Lung microvascular endothelial cell (primary cell): Measurements from ENCODE around the gene GPR61. TPM values are rescaled to one million over a fixed set of nuclear protein-coding genes. Genes with fewer than 3 reads are reported as not detected.
A peak's percentile ranks its signal among the peaks of the same experiment; 100 is the strongest.

Experiments used
- DNase-seq, 2 donors: peaks; one replicate each; pipeline versions ENCODE4 v3.0.0 to v3.0.0-alpha.2; 2010; ENCODE audit warnings: low read depth in 2 of 2
- total RNA-seq: library from RNA; depleted of rRNA; stranded (reverse); fragments of >200 nt; gene quantifications from 2 replicates; pipeline ENCODE4 v1.2.1, GENCODE V29; 2014

Gene GPR61
- total RNA-seq, result 0.20 and 0.22 TPM in 2 replicates

DNA sequence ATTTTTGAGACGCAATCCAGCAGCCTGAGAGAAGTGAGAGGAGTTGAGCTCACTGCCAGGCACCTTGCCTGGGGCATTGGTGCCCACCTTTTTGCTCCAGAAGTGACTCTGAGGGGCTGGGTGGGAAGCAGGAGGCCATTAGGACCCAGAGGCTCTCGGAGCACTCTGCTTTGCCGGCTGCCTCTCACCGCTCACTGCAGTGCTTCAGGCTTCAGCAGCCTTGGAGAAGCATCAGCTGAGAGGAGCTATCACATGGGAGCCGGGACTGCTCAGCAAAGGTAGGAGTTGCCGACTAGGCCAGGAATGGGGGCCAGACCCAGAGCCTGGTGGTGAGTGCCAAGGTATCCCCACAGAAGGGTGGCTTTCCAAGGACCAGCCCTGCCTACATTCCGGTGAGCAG, at the start of gene GPR61:
Gene GPR61, plus strand, starts transcription at position 197 of the 400 bp plus-strand sequence. CDS start 3,151 bp downstream, outside the sequence.
- DNase-seq, result no peak

DNA sequence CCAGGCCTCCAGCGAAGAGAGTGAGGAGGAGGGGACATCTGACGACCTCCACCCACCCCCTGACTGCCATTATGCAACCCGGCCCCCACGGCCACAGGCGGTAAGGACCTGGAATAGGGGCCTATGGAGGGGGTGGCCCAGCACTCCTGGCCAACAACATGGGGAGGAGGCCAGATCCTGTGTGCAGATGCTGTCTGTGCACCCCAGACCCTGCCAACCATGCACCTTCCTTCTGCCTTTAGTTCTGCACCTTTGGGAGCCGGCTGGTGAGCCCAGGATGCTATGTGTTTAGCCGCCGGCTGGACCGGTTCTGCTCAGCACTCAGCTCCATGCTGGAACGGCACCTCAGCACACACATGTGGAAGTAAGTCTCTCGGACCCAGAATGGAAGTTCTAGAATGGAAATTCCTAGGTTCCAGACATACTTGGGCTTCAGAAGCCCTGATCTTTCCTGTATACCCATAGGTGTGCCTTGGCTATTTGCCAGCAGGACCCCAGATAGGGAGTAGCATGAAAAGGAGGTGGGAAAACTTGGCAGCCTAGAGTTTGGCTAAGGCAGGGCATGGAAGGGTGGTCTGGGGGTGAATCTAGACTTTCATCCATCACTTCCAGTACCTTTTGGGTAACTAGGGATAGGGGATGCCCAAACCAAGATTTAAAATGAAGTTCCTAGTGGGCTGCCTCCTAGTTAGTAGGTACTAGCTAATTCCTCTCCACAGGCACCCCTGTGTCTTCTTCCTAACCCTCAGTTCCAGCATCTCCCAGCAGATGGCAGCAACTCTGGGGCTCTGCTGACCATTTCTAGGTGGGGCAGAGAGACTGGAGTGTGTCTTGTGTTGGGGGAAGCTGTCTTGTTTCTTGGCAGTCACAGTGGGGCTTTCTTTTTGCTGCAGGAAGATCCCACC, 49.4 kb upstream of the GPR61 start:
- DNase-seq, result peak; percentile 68 to 72

DNA sequence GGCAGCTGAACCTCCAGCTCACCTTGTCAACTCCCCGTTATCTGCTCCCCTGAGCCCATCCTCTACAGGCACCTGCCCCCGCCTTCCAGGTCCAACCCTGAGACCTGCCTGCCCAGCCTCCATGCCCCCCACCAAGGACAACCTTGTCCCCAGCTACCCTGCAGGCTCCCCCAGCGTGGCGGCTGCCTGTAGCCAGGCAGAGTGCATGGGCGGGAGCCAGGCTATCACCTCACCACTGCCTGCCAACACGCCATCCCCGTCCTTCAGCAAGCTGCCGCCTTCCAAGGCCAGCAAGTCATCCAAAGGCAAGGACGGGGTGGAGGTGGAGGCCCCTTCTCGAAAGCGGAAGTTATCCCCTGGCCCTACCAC, 48.8 kb upstream of the GPR61 start:
- DNase-seq, result no peak

DNA sequence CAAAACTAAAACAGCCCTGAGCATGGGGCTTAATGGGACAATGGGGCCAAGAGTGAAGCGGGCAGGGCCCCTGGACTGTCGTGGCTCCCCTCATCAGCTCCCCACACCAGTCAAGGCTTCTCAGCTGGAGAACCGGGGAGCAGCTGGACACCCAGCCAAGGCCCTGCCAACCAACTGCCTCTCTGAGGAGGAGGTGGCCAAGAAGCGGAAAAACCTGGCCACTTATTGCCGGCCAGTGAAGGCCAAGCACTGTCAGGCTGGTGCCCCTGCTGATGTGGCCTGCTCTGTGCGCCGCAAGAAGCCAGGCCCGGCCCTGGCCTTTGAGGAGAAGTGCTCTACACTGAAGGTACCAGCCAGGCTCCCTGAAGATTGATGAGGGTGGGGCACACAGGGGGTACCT, 48.3 kb upstream of the GPR61 start:
- DNase-seq, result no peak

DNA sequence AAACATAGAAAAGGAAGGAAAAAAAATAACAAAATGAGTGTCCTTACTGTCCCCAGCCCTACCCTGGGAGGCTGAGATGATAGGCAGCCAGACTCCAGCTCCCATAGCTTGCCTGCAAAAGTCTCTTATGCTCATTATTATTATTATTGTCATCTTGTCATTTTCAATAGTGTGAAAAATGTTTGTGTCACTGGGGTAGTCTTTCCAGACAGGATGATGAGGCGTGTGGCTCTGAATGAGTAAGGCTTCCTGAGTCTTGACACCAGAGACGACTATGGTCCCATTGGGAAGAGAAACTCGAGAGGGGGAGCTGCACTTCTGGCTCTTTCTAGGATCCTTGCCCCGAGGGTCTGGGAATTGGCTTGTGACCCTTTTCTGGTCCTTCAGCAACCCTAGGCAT, 46.9 kb upstream of the GPR61 start:
- peak in 1 of 2 donors; percentile 47 for DNase-seq

DNA sequence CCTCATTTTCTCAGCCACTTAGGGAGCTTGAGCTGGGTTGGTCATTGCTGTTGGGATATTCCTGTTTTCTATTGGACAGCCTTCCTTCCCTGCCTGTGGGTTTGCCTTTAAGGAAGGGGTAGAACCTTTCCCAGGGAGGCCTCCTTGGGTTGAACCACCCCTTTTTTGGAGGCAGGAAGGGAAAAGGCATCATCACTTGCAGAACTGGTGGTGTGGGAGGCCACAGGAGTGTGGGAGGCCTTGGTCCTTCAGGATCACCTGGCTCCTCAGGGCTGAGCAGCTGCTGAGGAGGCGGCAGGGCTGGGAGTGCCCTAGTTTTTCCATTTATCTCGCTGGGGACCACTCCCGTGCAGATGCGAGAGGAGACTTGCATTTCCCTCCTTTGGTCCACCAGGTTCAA, 46.4 kb upstream of the GPR61 start:
- DNase-seq, result no peak

DNA sequence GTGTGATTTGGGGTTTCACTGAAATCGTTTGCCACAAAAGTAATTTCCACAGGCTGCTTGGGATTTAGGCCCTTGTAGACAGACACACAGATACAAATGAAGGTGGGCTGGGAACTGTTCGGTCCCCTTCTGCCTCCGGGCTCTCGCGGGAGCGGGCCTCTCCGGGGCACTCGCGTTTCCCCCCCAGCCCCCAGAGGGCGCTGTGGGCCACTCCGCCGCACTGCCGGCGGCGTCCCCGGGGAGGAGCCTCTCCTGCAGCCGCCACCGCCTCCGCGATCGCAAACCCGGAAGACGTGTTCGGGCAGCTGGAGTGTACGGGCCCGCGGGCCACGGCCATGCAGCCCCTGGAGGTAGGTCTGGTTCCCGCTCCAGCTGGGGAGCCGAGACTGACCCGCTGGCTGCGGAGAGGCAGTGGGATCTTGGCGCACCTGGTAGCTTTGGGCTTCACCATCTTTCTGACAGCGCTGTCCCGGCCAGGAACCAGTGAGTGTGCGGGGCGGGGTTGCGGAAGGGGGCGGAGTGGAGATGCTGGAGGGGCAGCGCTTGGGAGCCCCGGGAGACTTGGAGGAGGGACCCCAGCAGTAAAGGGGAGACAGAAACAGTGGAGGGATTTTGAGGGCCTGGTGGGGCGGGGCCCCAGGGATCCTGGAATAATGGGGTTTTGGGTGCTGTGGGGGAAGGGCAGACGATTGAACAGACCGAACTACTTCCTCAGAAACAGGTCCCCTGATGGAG, 45.7 kb upstream of the GPR61 start, which contains the start of gene CYB561D1:
Gene CYB561D1, plus strand, starts transcription at position 290 of the 735 bp plus-strand sequence. Its CDS starts 46 bp downstream, at position 336.
- DNase-seq, result peak; percentile 86 to 88

GRCh38 chr1:109495738-109496137, 43.9 kb upstream of the GPR61 start:
- DNase-seq, result no peak

DNA sequence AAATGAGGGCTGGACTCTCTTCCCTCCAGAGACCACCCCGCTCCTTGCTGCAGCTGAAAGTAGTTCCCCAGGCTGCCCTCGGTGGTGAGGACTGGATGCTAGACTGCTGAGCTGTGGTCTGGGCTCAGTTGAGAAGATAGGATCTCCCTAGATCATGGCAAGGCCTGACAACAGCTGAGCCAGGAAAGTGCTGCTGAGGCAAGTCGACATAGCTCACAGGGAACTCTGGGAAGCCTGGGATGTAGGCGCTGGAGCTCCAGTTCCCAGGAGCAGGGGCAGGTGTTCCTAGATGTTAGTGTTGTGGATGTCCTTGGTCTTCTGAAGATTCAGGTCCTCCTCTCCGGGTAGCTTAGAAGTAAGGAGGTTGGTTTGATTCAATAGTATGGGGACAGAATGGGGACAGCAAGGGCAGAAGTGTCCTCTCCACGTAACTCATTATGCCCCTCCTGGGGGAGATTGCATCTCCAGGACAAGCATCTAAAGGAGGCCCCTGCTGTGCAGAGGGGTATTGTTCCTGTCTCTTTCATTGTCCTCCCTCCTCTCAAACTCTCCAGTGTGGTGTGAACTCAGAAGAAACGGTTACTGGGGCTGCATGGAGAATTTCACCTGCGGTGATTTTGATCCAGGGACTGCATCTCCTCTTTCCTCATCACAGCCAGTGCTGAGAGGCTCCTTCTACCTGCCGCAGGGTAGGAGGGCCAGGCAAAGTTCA, 42.1 kb upstream of the GPR61 start:
- DNase-seq, result no peak

DNA sequence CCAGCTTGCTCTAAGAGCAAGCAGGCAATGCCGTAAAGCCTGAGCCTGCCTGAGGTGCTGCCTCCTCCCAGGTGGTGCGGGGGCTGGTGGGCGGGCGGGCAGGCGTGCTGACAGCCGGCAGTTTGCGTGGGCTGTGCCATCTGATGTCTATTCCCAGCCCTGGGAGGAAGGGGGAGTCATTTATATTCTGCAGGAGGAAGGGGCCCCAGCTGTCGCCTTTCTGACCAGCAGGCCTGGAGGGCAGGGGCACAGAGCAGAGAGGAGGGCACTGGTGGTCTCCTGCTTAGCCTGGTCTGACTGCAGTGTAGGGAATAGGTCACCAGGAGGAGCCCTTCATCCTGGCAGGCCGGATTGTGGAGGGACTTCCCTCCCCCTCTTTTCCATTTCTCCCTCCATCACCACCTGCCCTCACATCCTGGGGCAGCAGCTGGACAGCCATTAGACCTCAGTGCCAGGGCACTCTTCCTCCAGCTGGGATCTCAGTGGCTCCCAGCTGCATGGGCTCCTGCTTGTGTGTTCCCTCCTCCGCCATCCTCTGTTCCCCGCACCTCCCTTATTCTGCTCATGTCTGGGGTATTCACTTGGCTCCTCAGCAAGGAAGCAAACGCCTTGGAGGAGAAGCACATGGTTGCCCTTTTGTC, 41.4 kb upstream of the GPR61 start:
- peak; percentile 49 to 79 for DNase-seq

DNA sequence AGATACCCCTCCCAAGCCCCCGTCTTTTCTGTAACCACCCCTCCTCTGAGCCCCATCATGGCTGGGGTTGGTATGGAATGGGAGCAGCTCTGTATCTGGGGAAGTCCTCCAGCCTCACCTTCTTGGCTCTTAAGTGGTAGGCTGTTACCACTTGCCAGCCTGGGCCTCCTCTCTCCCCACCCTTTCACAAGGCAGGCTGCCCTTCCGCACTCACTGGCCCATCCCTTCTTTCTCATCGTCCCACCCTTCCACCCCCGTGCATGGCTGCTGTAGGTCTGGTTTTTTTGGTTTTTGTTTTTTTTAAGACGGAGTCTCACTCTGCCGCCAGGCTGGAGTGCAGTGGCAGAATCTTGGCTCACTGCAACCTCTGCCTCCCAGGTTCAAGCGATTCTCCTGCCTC, 40.6 kb upstream of the GPR61 start:
- DNase-seq, result no peak

DNA sequence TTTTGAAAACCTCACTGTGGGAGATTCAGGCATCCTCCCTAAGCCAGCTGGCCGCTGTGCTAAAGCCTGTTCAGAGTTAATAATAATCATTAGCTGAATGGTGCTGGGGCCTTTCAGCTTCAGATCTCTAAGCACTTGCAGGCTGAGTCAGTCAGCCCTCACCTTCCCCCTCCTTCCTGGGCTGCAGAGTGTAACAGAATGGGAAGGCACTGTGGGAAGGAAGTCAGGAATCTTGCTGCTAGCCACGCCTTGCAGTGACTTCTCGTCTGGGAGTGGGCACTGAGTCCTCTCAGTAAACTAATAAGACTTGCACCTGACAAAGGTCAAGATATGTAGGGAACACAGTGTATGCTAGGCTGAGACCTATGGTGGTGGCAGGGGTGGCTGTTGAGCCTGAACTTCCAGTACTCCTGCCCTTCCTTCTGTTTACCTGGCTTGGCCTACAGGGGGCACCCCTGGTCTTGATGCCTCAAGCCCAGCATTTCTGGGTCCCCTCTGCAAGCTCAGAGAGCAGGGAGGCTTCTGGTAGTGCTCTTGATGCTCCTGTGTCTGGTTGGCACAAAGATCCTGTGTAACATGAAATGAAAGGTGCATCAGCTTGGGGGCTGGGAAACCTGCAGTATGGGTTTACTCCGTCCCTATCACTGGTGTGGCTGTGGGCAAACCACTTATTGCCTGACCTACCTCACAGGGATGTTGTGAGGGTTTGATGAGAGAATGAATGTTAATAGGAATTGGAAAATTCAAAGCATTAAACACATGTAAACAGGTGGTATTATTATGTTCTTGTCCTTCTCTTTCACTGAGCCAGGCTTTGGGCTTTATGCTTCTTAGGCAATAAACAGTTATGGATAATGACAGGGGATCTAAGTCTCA, 39.8 kb upstream of the GPR61 start:
- peak; percentile 40 to 70 for DNase-seq

DNA sequence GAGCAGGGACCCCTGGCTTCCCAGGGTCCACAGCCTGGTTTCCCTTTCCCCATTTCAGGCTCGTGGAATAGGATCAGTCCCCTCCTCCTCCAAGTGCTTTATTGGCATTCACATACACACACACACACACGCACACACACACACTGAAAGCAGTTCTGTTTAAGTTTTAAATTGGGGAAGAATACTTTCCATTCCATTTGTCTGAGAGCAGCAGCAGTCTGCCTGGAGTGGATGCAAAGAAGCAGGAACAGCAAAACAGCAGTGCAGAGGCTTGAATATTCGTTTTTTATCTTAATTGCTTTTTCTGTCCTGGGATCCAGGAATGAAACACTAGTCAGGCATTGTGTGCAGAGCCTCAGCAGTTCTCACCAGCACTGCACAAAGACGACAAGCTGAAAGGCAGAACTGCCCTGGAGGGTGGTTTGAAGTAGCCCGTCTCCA, 38.7 kb upstream of the GPR61 start:
- DNase-seq, result no peak

DNA sequence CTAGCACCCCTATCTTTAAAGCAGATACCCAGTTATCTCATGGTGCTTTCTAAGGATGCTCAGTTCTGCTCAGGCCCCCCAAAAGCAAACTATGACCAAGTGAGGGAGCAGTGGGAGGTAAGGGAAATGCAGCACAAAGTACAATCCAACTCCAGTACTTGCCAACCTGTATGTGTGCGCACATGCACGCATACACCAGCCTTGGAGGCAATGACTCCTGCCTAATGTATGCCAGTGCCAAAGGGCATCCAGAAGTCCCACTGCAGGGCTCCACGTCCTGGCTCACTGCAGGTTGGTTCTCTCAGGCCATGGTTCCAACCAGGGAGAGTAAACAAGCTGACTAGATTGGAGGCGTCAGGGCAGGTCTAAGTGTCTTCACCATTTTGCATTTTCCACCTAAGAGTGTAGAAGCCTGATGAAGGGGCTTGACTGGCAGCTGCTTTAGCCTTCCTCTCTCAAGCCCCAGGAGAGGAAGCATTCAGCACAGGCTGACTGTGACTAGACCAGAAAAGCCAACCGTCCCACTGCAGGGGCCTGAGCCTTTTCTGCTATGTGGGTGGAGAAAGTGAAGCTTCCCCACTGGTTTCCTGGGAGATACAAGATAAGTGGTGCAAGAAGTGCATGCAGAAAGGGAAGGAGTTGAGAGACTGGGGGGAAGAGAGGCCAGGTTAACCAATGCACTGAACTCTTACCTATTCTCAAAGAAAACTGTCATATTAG, 37.9 kb upstream of the GPR61 start:
- DNase-seq, result no peak

DNA sequence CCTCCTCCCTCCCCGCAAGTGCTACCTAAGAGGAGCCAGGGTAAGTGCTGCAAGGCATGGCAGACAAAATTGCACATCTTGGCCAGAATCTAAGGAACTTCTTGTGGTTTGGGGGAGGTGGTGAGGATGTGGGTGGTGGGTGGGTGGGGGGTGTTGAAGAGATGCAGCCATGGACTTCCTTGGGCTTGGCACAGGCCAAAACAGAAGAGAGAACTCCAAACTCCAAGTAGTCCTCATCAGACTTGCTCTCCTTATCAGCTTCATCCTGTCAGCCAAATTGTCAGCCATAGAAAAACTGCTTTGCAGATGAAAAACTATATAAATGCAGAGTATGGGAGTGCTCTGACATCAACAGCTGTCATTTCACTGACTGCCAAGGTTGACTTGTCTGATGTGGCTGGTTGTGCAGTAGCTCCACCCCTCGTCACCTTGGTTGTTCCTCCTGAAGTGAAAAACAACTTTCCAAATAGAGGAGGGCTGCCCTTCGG, 37.3 kb upstream of the GPR61 start:
- DNase-seq, result no peak

- DNase-seq, result no peak
These were observed 35.7 kb upstream of the GPR61 start for GRCh38 chr1:109503935-109504334.

GRCh38 chr1:109504974-109505373, 34.7 kb upstream of the GPR61 start:
- DNase-seq, result no peak

DNA sequence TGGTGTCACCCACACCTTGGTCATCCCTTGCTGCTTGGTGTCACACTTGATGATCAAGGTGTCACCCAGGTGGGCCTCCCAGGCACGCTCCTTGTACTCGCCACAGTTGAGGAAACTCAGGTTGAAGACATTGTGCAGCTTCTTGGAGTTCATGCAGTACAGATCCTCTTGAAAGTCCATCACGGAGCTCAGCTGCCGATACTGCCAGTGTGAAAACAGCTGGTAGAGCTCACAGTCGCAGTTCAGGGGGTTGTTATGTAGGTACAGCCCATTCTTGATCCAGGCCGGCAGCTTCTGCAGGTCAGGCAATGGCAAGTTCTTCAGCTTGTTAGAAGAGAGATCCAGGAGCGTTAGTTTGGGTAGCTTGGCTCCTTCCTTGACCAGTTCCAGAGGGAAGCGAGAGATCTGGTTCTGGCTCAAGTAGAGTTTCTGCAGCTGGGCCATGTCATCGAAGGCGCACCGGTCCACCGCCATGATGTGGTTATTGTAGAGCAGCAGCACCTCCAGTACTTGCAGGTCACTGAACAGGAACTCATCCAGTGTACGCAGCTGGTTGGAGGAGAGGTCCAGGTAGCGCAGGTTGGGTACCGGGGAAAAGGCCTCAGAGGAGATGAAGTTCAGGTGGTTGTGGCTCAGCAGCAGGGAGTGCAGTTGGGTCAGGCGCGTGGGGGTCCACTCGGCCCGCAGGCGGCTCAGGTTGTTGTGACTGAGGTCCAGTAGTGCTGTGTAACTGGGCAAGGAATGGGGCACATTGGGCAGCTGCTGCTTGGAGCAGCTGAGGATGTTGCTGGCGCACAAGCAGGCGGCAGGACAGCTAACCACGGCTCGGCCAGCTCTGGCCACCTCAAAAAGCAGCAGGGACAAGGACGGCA, 31.4 kb upstream of the GPR61 start:
- no peak for DNase-seq

DNA sequence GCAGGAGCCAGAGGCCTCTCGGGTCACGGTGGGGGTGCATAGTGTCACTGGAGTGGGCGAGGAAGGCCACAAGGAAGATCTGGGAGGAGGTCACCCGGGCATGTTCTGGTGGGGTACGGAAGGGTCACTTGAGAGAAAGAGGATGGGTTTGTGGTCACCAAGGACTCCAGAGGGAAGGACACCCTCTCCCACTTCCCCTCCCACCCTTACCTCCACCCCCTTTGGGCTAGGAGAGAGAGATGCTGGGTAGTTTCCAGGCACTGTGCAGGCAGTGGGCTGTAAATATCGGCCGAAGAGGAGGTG, 30.8 kb upstream of the GPR61 start:
- DNase-seq, result no peak
